WTC11 (cell line): ENCODE data around the gene RBCK1. TPM values are rescaled to one million over a fixed set of nuclear protein-coding genes. Genes with fewer than 3 reads are reported as not detected.

Experiments
- ATAC-seq: fragments of 200-7000 bp; cut with Tn5 transposase; 2 replicates; pipeline ENCODE4 v1.10.0; 2021; ENCODE audit warnings: mild to moderate bottlenecking, moderate library complexity
- CTCF ChIA-PET: fragments of 300-600 bp; sonication (Branson Sonifier 250); formaldehyde crosslinking; loops from one replicate; lab custom pipeline; 2021; ENCODE audit warnings: antibody characterized with exemption; lab: Charles Lee
- POLR2A ChIA-PET: fragments of 350-600 bp; sonication (Branson Sonifier 250); formaldehyde crosslinking; loops from one replicate; lab custom pipeline; 2021; ENCODE audit warnings: antibody characterized with exemption; lab: Charles Lee
- DNase-seq: peaks from one replicate; pipeline ENCODE4 v3.0.0; 2021; ENCODE audit warnings: low spot score
- H3K27ac Mint-ChIP-seq: 2 replicates; pipeline ENCODE4 v1.8.0; 2021; ENCODE audit warnings: mixed read lengths
- H3K27me3 Mint-ChIP-seq: 2 replicates; pipeline ENCODE4 v1.8.0; 2021; ENCODE audit warnings: low read depth, mild to moderate bottlenecking, moderate library complexity, mixed read lengths
- H3K36me3 Mint-ChIP-seq: 2 replicates; pipeline ENCODE4 v1.8.0; 2021; ENCODE audit warnings: mixed read lengths
- H3K4me1 Mint-ChIP-seq: 2 replicates; pipeline ENCODE4 v1.8.0; 2022; ENCODE audit warnings: mixed read lengths
- H3K4me3 Mint-ChIP-seq: 2 replicates; pipeline ENCODE4 v1.8.0; 2021; ENCODE audit warnings: mild to moderate bottlenecking, moderate library complexity, mixed read lengths
- H3K9me3 Mint-ChIP-seq: 2 replicates; pipeline ENCODE4 v1.8.0; 2021; ENCODE audit warnings: mixed read lengths
- EMX1 ChIP-seq: fragments of 250-450 bp; sonication (Bioruptor Pico); IDR thresholded peaks from 2 replicates; pipeline ENCODE4 v1.8.0; 2021; ENCODE audit warnings: mild to moderate bottlenecking
- GABPB1 ChIP-seq: sonication (generic); formaldehyde crosslinking; IDR thresholded peaks from 2 replicates; pipeline ENCODE4 v1.8.1; 2023; ENCODE audit warnings: mild to moderate bottlenecking, missing genetic modification reagents
- NR2C2 ChIP-seq: sonication (generic); formaldehyde crosslinking; IDR thresholded peaks from 2 replicates; pipeline ENCODE4 v1.8.0; 2022; ENCODE audit warnings: mild to moderate bottlenecking, missing genetic modification reagents
- NR3C1 ChIP-seq: sonication (generic); formaldehyde crosslinking; conservative IDR thresholded peaks from 2 replicates; pipeline ENCODE4 v1.8.1; 2023; ENCODE audit warnings: low read depth, mild to moderate bottlenecking, missing genetic modification reagents
- OVOL2 ChIP-seq: fragments of 250-450 bp; sonication (Bioruptor Pico); IDR thresholded peaks from 2 replicates; pipeline ENCODE4 v1.9.0; 2021; ENCODE audit warnings: mild to moderate bottlenecking, borderline replicate concordance
- SMAD4 ChIP-seq: sonication (generic); formaldehyde crosslinking; IDR thresholded peaks from 2 replicates; pipeline ENCODE4 v1.8.0; 2022; ENCODE audit warnings: mild to moderate bottlenecking, missing genetic modification reagents
- TEAD4 ChIP-seq: sonication (generic); formaldehyde crosslinking; IDR thresholded peaks from 2 replicates; pipeline ENCODE4 v1.8.0; 2022; ENCODE audit warnings: mild to moderate bottlenecking, missing genetic modification reagents
- TP53 ChIP-seq: sonication (generic); formaldehyde crosslinking; IDR thresholded peaks from 2 replicates; pipeline ENCODE4 v1.8.1; 2023; ENCODE audit warnings: mild to moderate bottlenecking, missing genetic modification reagents
- ZNF121 ChIP-seq: sonication (generic); formaldehyde crosslinking; IDR thresholded peaks from 2 replicates; pipeline ENCODE4 v1.8.0; 2023; ENCODE audit warnings: missing genetic modification reagents
- ZNF232 ChIP-seq: sonication (generic); formaldehyde crosslinking; IDR thresholded peaks from 2 replicates; pipeline ENCODE4 v1.8.0; 2022; ENCODE audit warnings: mild to moderate bottlenecking, missing genetic modification reagents
- ZNF317 ChIP-seq: sonication (generic); formaldehyde crosslinking; IDR thresholded peaks from 2 replicates; pipeline ENCODE4 v1.8.1; 2023; ENCODE audit warnings: low read depth, mild to moderate bottlenecking, moderate library complexity, missing genetic modification reagents, borderline replicate concordance
- total RNA-seq: library from RNA; stranded (reverse); gene quantifications from 3 replicates; pipeline ENCODE4 v1.2.3, GENCODE V29; 2021
- TF ChIP-seq, protein P1 (sequence below): fragments of 250-450 bp; sonication (Bioruptor Pico); IDR thresholded peaks from 2 replicates; pipeline ENCODE4 v1.9.0; 2021; ENCODE audit warnings: mild to moderate bottlenecking, borderline replicate concordance
- TF ChIP-seq, protein P2 (sequence below): sonication (generic); formaldehyde crosslinking; IDR thresholded peaks from 2 replicates; pipeline ENCODE4 v1.8.1; 2023; ENCODE audit warnings: mild to moderate bottlenecking, missing genetic modification reagents, borderline replicate concordance
- TF ChIP-seq, protein P3 (sequence below): fragments of 200-600 bp; IDR thresholded peaks from 2 replicates; pipeline ENCODE4 v1.8.0; 2022; ENCODE audit warnings: antibody characterized with exemption
- TF ChIP-seq, protein P4 (sequence below): sonication (generic); formaldehyde crosslinking; IDR thresholded peaks from 2 replicates; pipeline ENCODE4 v1.8.1; 2023; ENCODE audit warnings: mild to moderate bottlenecking, moderate library complexity, missing genetic modification reagents
- TF ChIP-seq, protein P5 (sequence below): sonication (generic); formaldehyde crosslinking; IDR thresholded peaks from 2 replicates; pipeline ENCODE4 v1.8.0; 2022; ENCODE audit warnings: mild to moderate bottlenecking, missing genetic modification reagents
- TF ChIP-seq, protein P6 (sequence below): sonication (generic); formaldehyde crosslinking; IDR thresholded peaks from 2 replicates; pipeline ENCODE4 v1.8.0; 2022; ENCODE audit warnings: mild to moderate bottlenecking, missing genetic modification reagents

RBCK1 gene
- total RNA-seq, 1 experiment from 2014 or later: 75.2 TPM

DNA sequence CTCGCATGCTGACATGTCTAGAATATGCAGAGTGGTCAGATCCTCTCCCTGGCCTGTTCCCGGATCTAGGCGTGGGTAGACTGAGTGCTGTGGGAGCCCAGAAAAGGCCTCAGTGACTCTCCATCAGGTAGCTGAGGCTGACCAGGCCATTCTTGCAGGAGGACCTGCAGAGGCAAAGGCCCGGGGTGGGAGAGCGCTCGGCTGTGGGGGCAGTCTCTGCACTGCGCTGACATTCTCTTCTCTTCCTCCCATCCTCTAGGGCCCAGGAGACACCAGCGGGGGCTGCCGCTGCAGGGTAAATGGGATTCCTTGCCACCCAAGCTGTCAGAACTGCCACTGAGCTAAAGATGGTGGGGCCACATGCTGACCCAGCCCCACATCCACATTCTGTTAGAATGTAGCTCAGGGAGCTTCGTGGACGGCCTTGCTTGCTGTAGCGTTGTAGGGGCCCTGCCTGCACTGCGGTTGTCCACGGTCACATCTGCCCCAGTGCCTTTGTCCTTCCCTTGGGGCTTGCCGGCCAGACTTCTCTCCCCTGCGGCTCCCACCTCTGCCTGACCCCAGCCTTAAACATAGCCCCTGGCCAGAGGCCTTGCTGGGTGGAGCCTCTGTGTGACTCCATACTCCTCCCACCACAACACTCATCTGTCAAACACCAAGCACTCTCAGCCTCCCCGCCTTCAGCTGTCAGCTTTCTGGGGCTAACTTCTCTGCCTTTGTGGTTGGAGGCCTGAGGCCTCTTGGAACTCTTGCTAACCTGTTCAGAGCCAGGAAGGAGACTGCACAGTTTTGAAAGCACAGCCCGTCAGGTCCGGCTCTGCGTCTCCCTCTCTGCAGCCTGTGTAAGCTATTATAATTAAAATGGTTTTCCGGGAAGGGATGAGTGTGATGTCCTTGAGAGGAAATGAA, 22.2 kb downstream of the RBCK1 start:
- ChIA-PET POLR2A (interaction anchor here (1.6 kb wide), 1 partner anchor 23 kb away, joined by 5 read pairs; no protein-coding TSS in a partner anchor), CTCF (interaction anchor here (1.4 to 3.0 kb wide), 8 partner anchors 23 to 215 kb away, joined by 5 to 38 read pairs (median 13); partner anchors contain the start of genes RBCK1, TBC1D20 and TRIB3)
- Mint-ChIP-seq H3K27ac (no peak overlapping the region), H3K9me3 (no peaks in the 10 kb centered on the region), H3K36me3 (peaks cover 14% of the 10 kb centered on the region), H3K4me3 (no peak overlapping the region), H3K4me1 (peaks cover 23% of the 10 kb centered on the region), H3K27me3 (peaks cover 31% of the 10 kb centered on the region)
- DNase-seq: no peak
- ATAC-seq: no peak
- TF ChIP-seq, protein P1, sequence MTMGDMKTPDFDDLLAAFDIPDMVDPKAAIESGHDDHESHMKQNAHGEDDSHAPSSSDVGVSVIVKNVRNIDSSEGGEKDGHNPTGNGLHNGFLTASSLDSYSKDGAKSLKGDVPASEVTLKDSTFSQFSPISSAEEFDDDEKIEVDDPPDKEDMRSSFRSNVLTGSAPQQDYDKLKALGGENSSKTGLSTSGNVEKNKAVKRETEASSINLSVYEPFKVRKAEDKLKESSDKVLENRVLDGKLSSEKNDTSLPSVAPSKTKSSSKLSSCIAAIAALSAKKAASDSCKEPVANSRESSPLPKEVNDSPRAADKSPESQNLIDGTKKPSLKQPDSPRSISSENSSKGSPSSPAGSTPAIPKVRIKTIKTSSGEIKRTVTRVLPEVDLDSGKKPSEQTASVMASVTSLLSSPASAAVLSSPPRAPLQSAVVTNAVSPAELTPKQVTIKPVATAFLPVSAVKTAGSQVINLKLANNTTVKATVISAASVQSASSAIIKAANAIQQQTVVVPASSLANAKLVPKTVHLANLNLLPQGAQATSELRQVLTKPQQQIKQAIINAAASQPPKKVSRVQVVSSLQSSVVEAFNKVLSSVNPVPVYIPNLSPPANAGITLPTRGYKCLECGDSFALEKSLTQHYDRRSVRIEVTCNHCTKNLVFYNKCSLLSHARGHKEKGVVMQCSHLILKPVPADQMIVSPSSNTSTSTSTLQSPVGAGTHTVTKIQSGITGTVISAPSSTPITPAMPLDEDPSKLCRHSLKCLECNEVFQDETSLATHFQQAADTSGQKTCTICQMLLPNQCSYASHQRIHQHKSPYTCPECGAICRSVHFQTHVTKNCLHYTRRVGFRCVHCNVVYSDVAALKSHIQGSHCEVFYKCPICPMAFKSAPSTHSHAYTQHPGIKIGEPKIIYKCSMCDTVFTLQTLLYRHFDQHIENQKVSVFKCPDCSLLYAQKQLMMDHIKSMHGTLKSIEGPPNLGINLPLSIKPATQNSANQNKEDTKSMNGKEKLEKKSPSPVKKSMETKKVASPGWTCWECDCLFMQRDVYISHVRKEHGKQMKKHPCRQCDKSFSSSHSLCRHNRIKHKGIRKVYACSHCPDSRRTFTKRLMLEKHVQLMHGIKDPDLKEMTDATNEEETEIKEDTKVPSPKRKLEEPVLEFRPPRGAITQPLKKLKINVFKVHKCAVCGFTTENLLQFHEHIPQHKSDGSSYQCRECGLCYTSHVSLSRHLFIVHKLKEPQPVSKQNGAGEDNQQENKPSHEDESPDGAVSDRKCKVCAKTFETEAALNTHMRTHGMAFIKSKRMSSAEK (CRISPR knock-in tag): no peak
- 0 out of 2 replicates have a peak, but pooled peaks have one; percentile 3 for TF ChIP-seq GABPB1 (CRISPR knock-in tag)
- no peak for TF ChIP-seq TEAD4 (CRISPR knock-in tag)
- no peak for TF ChIP-seq ZNF121 (CRISPR knock-in tag)
- no peak for TF ChIP-seq SMAD4 (CRISPR knock-in tag)
- TF ChIP-seq EMX1 (CRISPR knock-in tag): no peak
- no peak for TF ChIP-seq OVOL2

DNA sequence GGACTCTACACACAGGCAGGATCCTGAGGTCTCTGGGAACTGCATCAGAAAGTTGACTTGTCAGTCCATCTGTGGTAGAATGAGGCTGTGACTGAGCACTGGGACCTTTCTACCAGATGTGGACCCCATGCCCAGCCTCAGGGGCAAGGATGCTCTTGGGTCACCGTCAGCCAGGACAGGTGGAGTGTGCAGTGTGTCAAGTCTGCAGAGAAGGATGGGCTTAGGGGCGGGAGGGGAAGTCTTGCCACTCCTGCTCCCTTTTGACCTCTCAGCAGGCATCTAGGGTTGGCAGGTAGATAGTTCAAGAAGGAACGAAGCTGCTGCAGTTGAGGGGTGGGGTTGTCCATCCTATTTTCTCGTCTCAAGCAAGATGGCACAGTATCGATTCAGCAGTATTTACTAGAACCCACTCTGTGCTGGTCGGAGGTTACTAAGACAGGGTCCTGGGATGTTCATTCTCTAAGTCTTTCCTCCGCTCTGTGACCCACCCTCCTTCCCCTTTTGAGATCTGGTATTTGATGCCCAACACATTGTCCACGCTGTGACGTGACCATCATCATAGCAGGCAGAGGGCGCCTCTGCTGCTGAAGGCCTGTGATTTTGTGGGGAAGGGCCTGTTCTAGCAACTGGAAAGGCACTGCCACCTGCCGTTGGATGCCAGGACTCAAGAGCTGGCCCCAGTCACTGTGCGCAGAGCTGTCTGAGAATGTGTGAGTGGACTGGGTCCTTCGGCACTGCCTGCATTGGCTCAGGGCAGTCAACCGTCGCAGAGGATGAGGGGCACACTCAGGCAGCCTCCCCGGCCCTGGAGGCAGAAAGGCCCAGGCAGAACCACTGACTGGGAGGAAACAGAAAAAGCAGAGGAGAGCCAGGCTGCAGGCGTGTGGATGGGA, 23.2 kb downstream of the RBCK1 start:
- POLR2A ChIA-PET: interaction anchor here (1.6 kb wide), 1 partner anchor 24 kb away, joined by 5 read pairs; no protein-coding TSS in a partner anchor
- peaks cover 23% of the 10 kb centered on the region for H3K4me1 Mint-ChIP-seq
- peak; percentile 75 for DNase-seq

More for the DNA sequence above, 23.2 kb downstream of the RBCK1 start:
- TF ChIP-seq GABPB1 (CRISPR knock-in tag) (peak; percentile 90), ZNF317 (no peak), TP53 (no peak), NR2C2 (CRISPR knock-in tag) (no peak), NR3C1 (no peak), ZNF232 (no peak)
- TF ChIP-seq, protein P2, sequence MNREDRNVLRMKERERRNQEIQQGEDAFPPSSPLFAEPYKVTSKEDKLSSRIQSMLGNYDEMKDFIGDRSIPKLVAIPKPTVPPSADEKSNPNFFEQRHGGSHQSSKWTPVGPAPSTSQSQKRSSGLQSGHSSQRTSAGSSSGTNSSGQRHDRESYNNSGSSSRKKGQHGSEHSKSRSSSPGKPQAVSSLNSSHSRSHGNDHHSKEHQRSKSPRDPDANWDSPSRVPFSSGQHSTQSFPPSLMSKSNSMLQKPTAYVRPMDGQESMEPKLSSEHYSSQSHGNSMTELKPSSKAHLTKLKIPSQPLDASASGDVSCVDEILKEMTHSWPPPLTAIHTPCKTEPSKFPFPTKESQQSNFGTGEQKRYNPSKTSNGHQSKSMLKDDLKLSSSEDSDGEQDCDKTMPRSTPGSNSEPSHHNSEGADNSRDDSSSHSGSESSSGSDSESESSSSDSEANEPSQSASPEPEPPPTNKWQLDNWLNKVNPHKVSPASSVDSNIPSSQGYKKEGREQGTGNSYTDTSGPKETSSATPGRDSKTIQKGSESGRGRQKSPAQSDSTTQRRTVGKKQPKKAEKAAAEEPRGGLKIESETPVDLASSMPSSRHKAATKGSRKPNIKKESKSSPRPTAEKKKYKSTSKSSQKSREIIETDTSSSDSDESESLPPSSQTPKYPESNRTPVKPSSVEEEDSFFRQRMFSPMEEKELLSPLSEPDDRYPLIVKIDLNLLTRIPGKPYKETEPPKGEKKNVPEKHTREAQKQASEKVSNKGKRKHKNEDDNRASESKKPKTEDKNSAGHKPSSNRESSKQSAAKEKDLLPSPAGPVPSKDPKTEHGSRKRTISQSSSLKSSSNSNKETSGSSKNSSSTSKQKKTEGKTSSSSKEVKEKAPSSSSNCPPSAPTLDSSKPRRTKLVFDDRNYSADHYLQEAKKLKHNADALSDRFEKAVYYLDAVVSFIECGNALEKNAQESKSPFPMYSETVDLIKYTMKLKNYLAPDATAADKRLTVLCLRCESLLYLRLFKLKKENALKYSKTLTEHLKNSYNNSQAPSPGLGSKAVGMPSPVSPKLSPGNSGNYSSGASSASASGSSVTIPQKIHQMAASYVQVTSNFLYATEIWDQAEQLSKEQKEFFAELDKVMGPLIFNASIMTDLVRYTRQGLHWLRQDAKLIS (CRISPR knock-in tag): no peak
- TF ChIP-seq, protein P3, sequence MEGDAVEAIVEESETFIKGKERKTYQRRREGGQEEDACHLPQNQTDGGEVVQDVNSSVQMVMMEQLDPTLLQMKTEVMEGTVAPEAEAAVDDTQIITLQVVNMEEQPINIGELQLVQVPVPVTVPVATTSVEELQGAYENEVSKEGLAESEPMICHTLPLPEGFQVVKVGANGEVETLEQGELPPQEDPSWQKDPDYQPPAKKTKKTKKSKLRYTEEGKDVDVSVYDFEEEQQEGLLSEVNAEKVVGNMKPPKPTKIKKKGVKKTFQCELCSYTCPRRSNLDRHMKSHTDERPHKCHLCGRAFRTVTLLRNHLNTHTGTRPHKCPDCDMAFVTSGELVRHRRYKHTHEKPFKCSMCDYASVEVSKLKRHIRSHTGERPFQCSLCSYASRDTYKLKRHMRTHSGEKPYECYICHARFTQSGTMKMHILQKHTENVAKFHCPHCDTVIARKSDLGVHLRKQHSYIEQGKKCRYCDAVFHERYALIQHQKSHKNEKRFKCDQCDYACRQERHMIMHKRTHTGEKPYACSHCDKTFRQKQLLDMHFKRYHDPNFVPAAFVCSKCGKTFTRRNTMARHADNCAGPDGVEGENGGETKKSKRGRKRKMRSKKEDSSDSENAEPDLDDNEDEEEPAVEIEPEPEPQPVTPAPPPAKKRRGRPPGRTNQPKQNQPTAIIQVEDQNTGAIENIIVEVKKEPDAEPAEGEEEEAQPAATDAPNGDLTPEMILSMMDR: peak; percentile 37; the same call in 1 of the 2 replicates
- TF ChIP-seq, protein P4, sequence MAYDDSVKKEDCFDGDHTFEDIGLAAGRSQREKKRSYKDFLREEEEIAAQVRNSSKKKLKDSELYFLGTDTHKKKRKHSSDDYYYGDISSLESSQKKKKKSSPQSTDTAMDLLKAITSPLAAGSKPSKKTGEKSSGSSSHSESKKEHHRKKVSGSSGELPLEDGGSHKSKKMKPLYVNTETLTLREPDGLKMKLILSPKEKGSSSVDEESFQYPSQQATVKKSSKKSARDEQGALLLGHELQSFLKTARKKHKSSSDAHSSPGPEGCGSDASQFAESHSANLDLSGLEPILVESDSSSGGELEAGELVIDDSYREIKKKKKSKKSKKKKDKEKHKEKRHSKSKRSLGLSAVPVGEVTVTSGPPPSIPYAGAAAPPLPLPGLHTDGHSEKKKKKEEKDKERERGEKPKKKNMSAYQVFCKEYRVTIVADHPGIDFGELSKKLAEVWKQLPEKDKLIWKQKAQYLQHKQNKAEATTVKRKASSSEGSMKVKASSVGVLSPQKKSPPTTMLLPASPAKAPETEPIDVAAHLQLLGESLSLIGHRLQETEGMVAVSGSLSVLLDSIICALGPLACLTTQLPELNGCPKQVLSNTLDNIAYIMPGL (CRISPR knock-in tag): no peak
- TF ChIP-seq, protein P5, sequence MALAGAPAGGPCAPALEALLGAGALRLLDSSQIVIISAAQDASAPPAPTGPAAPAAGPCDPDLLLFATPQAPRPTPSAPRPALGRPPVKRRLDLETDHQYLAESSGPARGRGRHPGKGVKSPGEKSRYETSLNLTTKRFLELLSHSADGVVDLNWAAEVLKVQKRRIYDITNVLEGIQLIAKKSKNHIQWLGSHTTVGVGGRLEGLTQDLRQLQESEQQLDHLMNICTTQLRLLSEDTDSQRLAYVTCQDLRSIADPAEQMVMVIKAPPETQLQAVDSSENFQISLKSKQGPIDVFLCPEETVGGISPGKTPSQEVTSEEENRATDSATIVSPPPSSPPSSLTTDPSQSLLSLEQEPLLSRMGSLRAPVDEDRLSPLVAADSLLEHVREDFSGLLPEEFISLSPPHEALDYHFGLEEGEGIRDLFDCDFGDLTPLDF (CRISPR knock-in tag): no peak
- TF ChIP-seq, protein P6, sequence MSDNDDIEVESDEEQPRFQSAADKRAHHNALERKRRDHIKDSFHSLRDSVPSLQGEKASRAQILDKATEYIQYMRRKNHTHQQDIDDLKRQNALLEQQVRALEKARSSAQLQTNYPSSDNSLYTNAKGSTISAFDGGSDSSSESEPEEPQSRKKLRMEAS: no peak
- CTCF ChIA-PET: interaction anchor here (0.6 to 6.1 kb wide), 34 partner anchors 9 to 308 kb away, joined by 3 to 66 read pairs (median 4); partner anchors contain the start of genes NRSN2, RBCK1, TBC1D20 and TRIB3
- H3K9me3 Mint-ChIP-seq: no peaks in the 10 kb centered on the region
- peaks cover 21% of the 10 kb centered on the region for H3K36me3 Mint-ChIP-seq
- no peak overlapping the region for H3K27ac Mint-ChIP-seq
- peak; percentile 57 for ATAC-seq
- H3K27me3 Mint-ChIP-seq: peaks cover 40% of the 10 kb centered on the region
- H3K4me3 Mint-ChIP-seq: no peak overlapping the region
